GM18519 (cell line): ENCODE results near the gene FCGR1A.
"Not testable (repeated sequence)": the region's sequence is repeated elsewhere in the genome, so short reads cannot be mapped to it uniquely, and the experiment has no call there.

ENCODE experiments used
- ATAC-seq: cut with Tn5 transposase; IDR thresholded peaks from one replicate; pipeline ENCODE4 v1.9.1; 2021; ENCODE audit warnings: mild to moderate bottlenecking, moderate library complexity; ENCODE audit not compliant: unreplicated experiment, low FRiP score

The FCGR1A gene

DNA sequence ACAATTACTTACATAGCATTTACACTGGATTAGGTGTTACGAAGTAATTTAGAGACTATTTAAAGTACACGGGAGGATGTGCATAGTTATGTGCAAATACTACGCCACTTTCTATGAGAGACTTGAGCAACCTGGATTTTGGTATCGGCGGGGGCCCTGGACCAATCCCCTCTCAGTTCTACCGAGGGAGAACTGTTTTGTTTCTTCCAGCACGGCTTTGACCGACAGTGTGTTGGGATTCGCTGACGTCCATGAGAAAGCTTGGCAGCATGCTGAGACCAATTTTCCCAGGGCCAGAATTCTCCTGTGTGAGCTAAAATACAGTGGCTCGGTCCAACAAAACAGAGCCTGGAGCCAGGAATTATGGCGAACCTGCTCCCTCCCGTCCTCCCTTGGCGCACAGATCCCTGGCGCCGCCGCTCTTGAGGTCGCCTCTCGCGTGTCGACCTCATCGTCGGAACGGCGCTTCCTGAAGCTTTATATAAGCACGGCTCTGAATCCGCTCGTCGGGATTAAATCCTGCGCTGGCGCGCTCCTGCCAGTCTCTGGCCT lies 49.3 kb downstream of the FCGR1A start:
- ATAC-seq, result peak; percentile 9

DNA sequence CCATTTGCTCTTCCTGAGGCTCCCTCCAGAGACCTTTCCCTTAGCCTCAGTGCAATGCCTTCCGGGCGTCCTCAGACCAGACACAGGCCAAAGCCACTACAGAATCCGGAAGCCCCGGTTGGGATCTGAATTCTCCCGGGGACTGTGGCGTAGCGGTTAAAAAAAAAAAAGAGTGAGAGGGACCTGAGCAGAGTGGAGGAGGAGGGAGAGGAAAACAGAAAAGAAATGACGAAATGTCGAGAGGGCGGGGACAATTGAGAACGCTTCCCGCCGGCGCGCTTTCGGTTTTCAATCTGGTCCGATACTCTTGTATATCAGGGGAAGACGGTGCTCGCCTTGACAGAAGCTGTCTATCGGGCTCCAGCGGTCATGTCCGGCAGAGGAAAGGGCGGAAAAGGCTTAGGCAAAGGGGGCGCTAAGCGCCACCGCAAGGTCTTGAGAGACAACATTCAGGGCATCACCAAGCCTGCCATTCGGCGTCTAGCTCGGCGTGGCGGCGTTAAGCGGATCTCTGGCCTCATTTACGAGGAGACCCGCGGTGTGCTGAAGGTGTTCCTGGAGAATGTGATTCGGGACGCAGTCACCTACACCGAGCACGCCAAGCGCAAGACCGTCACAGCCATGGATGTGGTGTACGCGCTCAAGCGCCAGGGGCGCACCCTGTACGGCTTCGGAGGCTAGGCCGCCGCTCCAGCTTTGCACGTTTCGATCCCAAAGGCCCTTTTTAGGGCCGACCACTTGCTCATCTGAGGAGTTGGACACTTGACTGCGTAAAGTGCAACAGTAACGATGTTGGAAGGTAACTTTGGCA lies 50.0 kb downstream of the FCGR1A start:
- ATAC-seq, result peak; percentile 50

DNA sequence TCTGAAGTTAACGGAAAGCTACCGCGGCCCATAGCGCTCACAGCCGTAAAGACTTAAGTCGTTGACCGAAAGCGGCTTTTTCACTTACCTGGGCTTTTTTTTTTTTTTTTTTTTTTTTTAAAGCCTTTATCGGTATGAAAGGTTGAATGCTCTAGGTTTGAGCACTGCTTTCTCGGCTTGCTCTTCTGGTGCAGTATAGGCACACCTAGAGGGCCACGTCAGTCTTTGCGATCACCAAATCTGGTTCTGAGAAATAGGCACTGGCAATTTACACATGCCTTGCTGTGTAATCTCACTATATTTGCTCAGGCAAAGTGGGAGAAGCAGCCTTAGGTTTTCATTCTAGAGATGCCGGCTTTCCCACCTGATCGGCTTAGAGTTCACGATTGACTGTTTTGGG lies 50.6 kb downstream of the FCGR1A start:
- ATAC-seq, result not testable (repeated sequence)

DNA sequence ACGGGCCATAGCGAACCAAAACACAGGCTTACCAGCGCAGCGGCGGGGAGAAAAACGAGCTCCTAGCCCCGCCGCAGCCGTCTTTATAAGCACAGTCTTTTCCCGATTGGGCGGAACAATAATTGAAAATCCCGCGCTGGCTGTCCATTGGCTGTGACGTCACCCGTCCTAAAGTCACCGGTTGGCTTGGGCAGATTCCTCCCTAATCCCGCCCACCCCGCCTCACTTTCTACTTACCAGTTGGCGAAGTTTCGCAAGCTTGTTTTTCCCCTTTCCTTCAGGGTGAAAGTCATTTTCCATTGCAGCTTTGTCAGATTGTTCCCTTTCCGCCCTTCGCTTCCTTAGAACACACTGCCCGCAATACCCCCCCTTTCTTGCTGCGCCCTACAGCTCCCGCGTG lies 58.7 kb downstream of the FCGR1A start:
- ATAC-seq, result not testable (repeated sequence)
